Activated CD8-positive, alpha-beta memory T cell treated with anti-CD3 and anti-CD28 coated beads for 1 hour (primary cell): ENCODE data around the gene AMN.
A peak's percentile ranks its signal among the peaks of the same experiment; 100 is the strongest.

Experiments used
- DNase-seq, 2 donors: peaks; one replicate each; pipeline ENCODE4 v3.0.0-alpha.2; 2020; ENCODE audit warnings: low read depth in 1 of 2; ENCODE audit errors: extremely low read depth in 1 of 2

The AMN gene

DNA sequence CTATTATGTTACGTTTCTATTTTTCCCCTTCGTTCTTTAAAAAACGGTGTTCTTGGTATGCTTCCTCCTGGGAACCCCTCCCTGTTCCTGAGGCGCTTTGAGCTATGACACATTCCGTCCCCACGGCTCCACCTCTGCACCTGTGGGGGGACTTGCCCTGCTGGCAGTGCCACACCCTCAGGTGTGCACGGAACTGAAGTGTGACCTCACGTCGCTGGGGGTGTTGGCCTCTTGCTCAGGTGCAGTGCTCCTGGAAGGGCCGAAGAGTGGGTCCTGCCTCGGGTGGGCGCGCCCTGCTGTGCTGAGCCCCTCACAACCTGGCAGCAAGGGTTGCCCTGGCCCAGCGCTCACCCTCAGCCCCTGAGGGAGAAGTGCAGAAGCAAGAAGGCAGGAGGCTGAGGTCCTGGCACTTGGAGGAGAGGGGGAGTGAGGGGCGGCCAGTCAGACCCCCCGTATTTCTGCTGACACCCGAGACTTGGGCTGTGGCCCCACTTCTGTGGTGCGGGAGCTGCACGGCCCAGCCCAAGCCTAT, 4.9 kb downstream of the AMN start:
- no peak for DNase-seq

DNA sequence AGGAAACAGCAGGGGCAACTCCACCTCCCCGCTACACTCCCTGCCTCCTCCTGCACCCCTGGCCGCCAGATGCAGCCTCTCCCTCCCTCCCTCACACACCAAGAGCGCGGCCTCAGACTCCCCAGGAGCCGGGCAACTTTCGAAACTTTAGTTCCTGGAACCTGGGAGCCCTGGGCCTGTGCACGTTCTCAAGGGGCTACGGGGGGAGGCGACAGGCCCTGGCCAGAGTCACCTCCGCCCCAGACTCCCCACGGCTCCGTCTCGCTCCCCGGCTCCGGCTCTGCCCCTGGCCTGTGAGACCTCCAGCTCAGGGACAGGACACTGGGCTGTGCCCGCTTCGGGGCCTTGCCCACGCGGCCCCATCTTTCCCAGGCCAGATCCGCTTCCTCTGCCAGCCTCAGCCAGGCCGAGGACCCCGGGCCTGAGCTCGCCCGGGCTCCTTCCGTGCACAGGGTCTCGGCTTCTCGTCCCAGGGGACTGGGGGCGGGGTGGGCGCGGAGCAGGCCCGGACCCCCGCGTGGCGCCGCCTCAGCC, 5.5 kb downstream of the AMN start:
- no peak for DNase-seq

DNA sequence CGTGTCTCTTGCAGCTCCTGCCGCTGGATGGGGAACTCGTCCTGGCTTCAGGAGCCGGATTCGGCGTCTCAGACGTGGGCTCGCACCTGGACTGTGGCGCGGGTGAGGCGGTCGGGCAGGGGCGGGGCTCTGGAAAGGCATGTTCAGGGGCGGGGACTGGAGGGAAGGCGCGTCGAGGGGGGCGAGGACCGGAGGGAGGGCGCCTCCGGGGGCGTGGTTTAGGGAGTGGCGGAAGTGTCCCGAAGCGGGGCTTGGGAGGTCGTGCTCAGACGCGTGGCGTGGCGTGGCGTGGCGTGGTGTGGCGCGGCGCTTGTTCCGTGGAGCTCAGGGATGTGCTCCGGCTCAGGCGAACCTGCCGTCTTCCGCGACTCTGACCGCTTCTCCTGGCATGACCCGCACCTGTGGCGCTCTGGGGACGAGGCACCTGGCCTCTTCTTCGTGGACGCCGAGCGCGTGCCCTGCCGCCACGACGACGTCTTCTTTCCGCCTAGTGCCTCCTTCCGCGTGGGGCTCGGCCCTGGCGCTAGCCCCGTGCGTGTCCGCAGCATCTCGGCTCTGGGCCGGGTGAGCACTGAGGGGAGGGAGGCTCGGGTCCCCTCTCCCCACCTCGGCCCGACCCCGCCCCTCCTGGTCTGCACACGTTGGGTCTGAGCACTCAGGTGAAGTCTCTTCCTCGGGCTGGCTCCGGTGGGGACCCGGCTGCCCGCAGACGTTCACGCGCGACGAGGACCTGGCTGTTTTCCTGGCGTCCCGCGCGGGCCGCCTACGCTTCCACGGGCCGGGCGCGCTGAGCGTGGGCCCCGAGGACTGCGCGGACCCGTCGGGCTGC, 6.2 kb downstream of the AMN start:
- DNase-seq: peak; percentile 66 to 71

DNA sequence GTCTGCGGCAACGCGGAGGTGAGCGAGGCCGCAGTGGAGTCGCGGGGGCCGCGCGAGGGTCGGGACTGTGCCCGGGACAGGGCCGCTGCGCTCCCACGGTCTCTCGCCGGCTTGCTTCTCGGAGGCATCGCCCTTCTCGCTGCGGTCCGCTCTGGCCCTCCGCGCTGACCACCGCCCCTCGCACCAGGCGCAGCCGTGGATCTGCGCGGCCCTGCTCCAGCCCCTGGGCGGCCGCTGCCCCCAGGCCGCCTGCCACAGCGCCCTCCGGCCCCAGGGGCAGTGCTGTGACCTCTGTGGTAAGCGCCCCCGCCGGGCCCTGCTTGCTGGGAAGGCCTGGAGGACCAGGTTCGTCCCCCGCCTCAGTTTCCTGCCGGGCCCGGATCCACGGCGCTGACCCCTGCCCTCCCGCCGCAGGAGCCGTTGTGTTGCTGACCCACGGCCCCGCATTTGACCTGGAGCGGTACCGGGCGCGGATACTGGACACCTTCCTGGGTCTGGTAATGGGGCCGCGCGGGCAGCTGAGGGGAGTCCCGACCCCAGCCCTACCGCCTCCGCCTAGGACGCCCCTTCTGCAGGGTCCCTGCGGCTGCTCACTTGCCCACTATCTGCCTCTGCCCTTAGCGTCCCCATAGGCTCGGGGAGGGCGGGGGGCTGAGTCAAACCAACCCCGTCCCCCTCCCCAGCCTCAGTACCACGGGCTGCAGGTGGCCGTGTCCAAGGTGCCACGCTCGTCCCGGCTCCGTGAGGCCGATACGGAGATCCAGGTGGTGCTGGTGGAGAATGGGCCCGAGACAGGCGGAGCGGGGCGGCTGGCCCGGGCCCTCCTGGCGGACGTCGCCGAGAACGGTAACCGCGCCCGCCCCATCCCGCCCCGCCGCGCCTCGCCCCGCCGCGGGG, 7.0 kb downstream of the AMN start:
- DNase-seq: no peak

DNA sequence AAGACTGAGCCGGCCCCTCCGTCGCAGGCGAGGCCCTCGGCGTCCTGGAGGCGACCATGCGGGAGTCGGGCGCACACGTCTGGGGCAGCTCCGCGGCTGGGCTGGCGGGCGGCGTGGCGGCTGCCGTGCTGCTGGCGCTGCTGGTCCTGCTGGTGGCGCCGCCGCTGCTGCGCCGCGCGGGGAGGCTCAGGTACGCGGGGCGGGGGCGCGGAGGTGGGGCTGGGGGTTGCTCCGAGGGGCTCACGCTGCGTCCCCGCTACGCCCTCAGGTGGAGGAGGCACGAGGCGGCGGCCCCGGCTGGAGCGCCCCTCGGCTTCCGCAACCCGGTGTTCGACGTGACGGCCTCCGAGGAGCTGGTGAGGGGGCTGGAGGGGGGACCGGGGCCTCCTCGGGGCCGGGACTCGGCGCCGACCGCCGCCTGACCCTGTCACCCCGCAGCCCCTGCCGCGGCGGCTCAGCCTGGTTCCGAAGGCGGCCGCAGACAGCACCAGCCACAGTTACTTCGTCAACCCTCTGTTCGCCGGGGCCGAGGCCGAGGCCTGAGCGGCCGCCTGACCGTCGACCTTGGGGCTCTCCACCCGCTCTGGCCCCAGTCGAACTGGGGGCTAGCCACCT, 7.8 kb downstream of the AMN start:
- no peak for DNase-seq

DNA sequence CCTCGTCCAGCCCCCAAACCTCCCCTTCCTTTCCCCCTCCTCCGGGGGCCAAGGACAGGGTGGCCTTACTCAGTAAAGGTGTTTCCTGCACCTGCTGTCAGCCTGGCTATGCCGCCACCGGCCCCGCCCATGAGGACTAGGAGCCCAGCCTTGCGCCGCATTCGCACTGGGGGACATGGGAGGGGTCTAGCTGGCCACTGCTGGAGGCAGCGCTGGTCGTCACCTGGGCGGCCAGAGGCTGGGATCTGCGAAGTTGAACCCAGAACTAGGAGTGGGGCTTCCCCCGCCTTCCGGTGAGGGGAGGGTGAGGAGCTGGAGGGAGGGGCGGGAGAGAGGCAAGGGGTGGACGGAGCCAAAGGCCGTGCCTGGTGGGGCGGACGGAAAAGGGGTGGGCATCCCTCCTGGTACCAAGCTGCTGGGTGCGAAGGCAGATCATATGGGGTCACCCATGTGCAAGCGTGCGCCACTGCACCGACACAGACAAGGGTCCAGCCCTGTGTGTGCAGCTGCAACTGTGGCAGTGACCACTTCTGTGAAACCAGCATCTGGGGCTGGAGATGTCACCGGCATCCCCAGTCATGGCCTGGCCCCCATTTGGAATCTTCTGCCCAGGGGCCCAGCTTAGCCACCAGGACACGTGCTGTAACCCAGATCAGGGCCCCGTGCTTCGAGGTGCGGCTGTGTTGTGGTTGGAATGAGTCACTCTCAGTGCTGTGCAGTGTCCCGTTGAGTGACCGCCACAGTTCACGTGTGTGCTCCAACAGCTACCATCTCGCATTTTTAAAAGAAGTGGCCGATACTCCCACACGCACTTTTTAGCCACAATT, 8.5 kb downstream of the AMN start:
- no peak for DNase-seq

DNA sequence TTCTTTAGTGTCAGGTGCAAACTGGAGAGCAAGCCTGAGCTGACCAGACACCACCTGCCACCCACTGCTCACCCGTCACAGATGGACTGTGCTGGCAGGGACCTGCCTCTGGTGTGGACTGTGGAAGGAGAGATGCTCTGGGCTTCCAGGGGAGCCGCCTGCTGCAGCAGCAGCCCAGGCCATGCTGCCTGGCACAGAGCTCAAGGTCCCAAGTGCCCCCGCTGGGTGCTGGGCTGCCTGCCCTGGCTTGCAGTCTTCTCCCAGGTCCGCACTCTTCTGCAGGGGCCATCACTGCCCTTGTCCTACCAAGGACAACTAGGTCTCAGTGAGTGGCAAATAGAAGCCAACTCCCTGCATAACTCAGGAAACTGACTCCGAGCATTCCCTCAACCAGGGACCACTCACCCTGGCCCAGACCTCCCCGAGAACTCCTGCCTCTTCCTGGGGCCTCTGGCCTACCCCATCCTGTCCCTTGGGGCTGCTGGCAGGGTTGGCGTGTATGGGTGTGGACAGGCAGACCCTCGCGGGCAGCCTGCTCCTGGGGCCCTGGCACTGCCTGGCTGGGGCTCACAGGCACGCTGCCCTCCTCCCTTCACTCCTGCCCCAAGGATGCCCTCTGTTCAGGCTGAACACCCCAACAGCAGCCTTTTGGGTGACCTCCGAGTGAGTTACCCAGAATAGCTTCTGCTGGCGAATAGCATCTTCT, 9.3 kb downstream of the AMN start:
- no peak for DNase-seq

DNA sequence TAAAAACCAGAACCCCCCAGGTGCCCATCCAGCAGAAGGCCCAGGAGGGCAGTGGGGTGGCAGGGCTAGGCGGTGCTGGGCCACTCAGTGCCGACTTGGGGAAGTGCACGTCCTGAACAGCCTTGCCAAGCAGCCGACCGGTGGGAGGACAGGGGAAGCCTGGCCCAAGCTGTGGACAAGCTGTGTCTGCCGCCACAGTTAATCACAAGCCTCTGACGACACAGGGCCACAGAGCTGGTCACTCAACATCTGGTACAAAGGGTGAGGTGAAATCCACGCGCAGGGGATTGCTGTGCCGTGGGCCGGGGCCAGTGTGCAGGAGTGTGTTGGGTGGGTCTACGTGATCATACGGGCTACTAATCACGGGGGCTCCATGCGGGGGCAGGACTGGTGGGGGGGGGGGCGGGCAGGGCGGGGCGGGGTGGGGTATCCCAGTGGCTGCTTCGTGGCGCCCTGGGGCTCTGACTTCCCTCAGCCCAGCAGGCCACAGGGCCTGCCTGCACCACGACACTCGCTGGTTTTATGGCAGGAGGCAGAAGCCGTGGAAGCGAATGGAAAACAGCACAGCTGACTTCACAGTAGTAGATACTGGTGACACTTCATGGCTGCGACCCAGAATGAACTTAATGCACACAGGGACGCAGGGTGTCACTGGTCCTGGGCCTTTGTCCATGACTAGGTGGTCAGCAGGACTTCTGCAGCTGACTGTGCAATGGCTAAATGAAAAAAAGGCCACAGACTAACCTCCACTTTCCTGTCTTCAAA, 10.2 kb downstream of the AMN start:
- DNase-seq: no peak

DNA sequence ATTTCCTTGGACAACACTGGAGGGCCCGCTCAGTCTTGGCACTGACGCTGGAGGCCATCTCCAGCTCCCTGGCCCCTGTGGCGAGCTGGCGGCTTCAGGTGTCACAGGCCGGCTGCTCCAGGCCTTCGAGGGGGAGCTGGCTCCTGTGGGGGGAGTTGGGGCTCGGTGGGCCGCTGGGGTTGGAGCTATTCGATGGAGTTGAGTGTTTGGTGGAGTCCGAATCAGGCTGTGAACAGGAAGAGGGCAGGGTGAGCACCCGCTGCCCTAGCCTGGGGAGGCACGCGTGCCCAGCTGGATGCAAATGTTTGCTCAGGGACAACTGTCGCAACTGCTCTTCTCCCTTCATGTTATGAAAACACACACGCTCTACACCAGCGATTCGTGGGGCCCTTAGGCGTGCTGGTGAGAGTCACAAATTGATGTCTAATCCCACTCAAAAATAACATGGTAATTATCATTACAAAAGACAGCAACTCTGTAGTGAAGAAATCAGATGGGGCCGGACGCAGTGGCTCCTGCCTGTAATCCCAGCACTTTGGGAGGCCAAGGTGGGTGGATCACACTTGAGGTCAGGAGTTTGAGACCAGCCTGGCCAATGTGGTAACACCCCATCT, 11.3 kb downstream of the AMN start:
- DNase-seq: no peak

DNA sequence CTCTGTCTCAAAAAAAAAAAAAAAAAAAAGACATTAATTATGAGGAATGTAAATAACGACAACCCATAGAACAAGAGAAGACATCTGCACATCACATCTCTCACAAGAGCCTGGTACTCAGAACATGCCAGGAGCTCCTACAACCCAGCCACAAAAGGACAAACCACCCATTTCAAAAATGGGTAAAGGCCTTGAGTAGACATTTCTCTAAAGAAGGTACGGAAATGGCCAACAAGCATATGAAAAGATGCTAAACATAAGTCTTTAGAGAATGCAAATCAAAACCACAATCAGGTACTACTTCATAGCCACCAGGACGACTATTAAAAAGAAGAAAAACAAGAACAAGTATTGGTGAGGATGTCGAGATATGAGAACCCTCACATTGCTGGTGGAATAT, 13.3 kb downstream of the AMN start:
- no peak for DNase-seq

DNA sequence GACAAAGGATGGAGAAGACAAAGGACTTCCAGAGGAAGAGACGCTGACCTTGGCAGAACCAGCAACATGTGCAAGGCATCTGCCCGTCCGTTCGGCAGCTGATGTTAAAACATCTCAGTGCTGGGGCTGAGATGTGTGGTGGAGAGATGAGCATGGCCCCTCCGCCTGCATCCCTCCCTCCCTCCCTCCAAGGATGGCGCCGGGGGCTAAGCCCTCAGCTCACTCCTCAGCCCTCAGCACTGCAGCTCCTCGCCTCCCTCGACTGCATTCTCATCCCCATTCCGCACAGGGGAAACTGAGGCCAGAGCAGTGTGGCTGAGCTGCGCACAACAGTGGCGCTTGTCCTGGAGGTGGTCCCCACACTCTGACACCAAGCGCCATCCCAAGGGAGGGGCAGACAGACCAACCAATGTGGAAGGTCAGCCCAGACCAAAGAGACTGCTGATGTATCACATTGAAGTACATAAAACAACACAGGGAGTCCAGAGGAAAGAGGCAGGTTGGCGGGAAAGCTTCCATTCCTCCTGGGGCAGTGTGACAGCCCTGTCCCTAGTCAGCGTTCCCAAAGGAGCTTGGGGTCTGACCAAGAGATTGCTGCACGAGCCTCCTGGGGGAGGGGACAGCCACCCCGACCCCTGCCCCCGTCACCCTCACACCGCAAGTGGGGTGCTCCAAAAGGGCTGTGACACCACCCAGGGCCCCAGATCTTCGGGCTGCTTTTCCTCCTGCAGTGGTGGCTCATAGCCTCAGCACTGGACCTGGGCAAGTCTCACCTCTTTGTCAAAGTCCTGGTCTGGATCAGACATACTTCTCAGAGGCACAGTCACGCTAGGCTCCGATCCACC, 15.1 kb downstream of the AMN start:
- DNase-seq: no peak

DNA sequence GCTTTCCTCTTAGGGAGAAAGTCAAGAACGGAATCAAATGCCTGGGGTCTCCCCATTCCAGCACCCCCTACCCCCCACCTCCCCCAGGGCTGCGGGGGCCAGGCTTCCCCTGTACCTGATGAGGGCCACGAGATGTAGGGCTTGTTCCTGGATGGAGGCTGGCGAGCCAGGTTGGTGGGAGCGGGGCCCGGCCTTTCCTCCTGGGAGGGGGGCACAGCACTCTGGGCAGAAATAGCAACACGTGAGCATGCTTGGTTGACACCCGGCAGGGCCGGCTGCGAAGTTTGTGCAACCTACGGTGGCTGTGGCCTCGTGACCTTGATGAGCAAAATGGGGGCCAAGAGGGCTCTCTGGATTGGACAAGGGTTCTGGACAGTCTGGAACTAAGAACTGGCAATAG, 15.7 kb downstream of the AMN start:
- DNase-seq: no peak

DNA sequence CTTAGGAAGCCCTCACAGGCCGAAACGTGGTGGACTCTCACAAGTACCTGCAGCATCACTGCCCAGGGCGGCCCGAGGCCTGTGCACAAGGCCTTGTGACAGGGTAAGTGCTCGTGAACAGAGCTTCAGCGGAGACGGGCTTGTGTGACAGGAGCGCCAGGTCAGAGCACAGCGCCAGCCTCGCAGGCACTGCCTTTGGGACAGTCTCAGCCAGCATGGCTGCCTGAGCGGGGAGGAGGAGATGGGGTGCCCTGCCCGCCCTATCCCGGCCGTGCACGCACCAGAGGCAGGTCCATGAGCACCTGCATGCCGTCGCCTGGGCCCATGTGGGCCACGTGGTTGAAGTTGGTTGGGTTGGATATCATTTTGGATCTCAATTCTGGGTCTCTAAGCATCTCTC, 16.9 kb downstream of the AMN start:
- no peak for DNase-seq

DNA sequence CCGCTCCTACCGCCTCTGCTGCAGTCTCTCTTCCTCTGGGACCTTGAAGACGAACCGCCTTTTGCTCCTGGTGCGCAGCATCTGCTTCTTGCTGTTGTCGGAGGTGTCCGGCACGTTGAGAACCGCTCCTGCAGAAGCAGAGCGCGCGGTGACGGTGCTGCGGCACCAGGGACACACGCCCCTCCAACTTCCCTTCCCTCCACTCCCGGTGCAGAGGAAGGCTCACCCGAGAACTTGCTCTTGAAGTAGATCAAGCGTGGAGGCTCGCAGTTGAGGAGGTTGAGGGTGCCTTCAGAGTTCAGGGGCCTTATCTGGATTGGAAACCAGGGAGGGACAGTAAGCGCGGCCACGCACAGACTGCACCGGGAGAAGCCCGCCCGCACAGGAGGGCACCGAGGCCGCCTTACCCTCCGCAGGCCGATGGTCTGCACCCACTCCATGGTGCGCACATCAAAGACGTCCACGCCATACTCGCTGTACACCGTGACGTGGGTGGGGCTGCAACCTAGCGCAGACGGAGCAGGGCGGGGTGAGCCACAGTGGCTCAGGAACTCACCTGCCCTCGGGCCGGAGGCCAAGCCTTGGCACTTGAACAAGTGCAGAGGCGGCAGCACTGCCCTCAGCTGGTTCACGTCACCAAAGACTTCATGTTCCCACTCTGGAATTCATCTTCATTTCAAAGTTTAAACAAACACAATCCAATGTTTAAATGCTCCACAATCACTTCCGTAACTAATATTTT, 17.5 kb downstream of the AMN start:
- no peak for DNase-seq

DNA sequence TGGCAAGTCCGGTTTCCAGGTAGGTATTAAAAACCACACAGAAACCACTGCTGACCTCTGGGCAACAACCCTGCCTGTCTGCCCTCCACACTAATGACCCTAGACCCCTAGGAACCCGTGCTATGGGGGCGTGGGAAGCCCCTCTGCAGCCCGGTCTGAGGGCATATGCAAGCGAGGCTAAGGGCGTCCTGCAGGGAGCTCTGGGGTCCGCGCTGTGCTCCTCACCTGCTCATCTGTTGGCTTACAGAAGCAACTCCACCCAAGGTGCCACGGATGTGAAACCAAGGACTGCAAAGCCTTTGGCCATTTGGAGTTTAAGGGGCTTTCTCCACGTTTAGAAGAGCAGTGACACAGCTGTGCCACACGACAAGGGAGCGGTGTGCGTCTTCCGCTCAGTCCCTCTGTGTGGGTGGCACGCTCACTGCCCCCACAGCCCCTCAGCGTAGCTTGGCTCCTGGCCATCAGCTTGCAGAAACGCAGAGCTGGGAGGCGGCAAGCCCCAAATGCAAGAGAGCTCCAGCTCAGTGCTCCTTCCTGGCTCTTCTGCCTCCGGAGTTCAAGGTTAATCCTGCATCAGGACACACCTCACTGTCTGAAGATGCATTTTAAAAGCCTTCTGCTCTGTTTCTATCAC, 18.4 kb downstream of the AMN start:
- DNase-seq: no peak

DNA sequence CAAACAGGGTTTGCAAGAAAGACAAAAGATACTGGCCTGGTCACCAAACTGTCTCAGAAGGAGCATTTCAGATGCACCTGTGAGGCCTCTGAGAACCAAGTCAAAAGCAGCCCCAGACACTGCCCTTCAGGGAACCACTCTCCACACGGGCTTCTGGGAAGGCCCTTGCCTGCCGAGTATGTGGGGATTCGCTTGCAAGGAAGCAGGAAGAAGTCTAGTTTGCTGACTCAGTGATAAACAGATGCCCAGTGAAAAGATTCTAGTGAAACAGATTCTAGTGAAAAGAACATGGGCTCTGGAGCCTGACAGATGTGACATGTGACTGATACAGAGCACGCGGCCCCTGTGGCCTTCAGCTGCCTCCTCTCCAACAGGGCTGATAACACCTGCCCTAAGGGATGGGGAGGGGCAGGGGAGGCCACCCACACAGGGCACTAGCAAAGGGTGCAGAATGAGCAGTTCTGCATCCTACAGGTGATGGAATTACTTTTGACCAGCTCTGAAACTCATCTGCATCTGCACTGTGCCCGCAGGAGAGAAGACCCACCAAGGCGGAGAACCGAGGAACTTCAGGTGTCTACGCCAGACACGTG, 19.1 kb downstream of the AMN start:
- no peak for DNase-seq
